CD4-positive, alpha-beta T cell treated with Interleukin-15 for 4 hours (primary cell): ENCODE data around the gene CLEC12A.
"Not testable (repeated sequence)": the region's sequence is repeated elsewhere in the genome, so short reads cannot be mapped to it uniquely, and the experiment has no call there.

Source experiments
- DNase-seq: peaks from one replicate; pipeline ENCODE4 v3.0.0-alpha.2; 2020; ENCODE audit warnings: low spot score

Gene CLEC12A

GRCh38 chr12:9969673-9970072 is 1.5 kb upstream of the CLEC12A start:
- no peak for DNase-seq

DNA sequence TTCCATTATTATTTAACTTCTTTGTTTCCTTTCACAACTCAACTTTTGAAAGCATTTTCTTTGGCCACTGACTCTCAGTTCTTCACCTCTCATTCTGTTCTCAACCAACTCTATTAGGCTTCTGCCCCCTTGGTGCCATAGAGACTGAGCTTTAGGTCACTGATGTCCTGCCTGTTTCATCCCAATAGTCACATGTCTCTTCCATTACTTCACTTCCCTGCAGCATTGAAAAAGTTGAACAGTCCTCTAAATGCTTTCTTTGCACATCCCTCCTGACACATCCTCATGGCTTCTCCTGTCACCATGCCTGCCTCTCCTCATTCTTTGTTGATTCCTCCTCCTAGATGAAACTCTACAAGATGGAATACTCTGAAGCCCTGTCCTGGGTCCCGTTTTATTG is 2.7 kb downstream of the CLEC12A start:
- no peak for DNase-seq

- not testable (repeated sequence) for DNase-seq
Measured at GRCh38 chr12:9974731-9975130, 3.5 kb downstream of the CLEC12A start.

- no peak for DNase-seq
Measured at GRCh38 chr12:9975614-9976013, 4.4 kb downstream of the CLEC12A start.

GRCh38 chr12:9976626-9977025 is 5.4 kb downstream of the CLEC12A start:
- DNase-seq: not testable (repeated sequence)

DNA sequence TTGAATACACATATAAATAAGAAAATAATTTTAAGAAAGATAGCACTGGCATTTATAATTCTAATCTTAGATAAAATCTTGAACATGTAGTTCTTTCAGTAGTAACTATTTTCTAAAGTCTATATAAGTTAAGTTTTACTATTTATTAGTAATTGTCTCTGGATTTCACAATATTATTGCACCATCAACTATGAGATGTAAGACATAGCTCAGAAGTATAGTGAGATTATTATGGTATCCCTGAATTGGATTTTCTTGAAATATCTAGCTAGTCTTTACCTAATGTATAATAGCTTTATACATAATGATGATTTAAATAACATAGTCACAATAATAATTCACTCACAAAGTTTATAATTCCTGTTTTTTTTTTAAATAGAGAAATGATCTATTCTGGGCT is 6.7 kb downstream of the CLEC12A start:
- no peak for DNase-seq

DNA sequence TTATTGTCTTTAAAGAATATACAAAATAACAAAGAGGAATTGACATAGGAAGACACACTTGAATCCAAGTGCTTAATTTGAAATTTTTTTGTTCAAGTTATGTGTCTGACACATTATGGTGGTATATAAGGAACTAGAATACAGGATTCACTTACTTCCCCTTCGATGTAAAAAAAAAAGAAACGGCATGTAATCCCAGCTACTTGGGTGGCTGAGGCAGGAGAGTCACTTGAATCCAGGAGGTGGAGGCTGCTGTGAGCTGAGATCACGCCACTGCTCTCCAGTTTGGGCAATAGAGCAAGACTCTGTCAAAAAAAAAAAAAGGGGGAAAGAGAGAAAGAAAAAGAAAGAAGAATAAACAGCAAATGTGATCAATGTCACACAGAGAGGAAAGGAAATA is 8.9 kb downstream of the CLEC12A start:
- no peak for DNase-seq

DNA sequence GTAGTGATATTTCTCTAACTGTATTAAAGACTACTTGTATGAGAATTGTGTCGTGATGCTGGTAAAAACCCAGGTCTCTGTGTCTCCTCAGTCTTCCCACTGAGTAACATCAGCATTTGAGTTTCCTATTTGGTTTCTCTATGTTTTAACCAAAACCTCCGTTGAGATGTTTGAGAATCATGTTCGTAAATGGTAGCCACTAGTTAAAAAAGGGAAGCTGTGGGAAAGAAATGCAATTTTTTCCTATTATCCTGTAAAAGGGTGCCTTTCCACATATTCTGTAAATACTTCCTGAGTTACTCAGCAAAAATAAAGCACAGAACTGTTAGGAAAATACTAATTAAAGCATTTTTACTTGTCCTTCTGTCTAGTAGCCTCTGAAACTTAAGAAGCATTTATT is 20.7 kb downstream of the CLEC12A start:
- no peak for DNase-seq

- DNase-seq: no peak
Measured at GRCh38 chr12:9992296-9992695, 21.1 kb downstream of the CLEC12A start.

DNA sequence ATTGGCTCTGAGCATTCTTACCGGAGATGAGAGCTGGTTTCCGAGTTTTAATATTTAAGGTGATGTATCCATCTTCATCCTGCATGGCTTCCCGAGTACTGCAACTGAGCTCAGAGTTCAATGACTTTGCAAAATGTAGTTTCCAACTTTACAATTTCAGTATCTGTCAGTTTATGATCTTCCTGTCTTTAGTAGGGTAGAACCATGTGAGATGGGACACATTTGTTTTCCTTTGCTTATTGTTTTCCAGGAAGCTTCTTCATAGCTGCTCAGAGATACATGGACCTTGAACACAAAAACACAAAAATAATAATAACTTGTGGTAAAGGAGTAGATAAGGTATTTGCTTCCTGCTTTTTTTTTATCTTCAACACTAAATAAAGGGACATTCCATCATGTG is 27.8 kb downstream of the CLEC12A start, which contains the start of gene CLEC1B:
Gene CLEC1B (minus strand): TSS at position 106 of the 400 bp plus-strand sequence. CDS start 21 bp downstream, at position 85.
- DNase-seq: no peak

GRCh38 chr12:10001171-10001776 is 30.1 kb downstream of the CLEC12A start:
- DNase-seq: no peak

- DNase-seq: no peak
Measured at GRCh38 chr12:10012630-10013330, 41.6 kb downstream of the CLEC12A start.

DNA sequence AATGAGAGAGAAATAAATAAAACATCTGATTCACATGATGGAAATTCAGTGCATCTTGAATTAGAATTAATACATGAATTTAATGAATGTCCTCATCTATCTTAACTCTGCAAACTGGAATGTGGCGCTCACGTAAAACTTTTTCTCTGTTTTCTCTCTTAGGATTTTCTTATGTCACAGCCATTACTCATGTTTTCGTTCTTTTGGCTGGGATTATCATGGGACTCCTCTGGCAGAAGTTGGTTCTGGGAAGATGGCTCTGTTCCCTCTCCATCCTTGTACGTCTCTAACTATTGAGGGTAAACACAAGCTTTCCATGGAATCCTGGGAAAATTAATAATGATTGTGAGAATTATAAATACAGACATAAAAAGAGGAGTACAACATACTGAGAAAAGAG is 44.2 kb downstream of the CLEC12A start:
- no peak for DNase-seq

- DNase-seq: no peak
Measured at GRCh38 chr12:10016881-10017280, 45.7 kb downstream of the CLEC12A start.

DNA sequence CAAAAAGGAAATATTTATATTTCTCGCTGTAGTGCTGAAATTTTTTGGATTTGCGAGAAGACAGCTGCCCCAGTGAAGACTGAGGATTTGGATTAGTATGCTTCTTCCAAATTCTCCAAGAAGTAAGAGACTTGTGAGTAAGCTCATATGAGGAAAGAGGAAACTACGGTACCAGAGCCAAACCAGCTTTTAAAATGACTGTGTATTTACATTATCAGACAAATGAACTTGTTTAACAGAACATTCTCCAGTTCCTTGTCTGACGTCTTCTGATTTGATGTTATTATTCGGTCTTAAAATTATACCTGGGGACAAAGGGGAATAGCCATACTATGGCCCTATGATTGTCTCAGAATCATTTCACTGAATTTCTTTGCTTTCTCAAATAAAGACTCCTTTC is 47.2 kb downstream of the CLEC12A start:
- no peak for DNase-seq

DNA sequence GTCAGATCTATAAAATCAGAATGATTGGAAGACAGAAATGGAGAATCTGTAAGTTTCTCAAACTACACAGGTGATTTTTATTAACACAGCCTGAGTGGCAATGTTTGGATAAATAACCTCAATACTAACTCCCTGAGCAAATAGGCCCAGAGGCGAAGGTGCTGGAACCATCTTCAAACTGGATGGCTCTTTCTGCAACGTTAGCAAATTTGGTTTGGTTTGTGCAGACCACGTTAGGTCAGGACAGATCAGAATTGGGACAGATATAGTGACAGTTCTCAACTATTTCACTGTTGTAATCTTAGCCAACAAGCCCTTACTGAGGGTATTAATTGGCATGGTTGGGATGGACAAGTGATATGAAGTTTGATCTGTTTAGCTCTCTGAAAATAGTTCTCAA is 50.1 kb downstream of the CLEC12A start:
- no peak for DNase-seq

- no peak for DNase-seq
Measured at GRCh38 chr12:10025236-10025635, 54.0 kb downstream of the CLEC12A start.

DNA sequence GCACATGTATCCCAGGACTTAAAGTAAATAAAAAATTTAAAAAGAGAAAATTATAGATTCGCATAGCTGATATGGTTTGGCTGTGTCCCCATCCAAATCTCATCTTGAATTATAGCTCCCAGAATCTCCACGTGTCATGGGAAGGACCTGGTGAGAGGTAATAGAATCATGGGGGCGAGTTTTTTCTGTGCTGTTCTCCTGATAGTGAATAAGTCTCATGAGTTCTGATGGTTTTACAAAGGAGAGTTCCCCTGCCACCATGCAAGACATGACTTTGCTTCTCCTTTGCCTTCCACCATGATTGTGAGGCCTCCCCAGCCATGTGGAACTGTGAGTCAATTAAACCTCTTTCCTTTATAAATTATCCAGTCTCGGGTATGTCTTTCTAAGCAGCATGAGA is 55.5 kb downstream of the CLEC12A start:
- DNase-seq: not testable (repeated sequence)

DNA sequence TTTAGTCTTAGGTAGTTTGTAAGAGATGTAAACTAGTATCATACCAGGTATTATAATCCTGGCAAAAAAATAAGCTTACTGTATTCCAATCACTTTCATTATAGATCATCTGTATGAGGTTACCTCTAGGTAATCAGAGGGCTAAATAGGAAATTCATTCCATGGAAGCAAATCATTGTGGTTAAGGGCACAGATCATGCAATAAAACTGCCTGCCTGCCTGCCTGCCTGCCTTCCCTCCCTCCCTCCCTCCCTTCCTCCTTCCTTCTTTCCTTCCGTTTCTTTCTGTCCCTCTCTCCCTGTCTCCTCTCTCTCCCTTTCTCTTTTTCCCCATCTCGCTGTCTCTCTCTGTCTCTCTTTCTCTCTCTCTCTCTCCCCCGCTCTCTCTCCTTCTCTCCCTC is 56.1 kb downstream of the CLEC12A start:
- no peak for DNase-seq

- DNase-seq: no peak
Measured at GRCh38 chr12:10027721-10028120, 56.5 kb downstream of the CLEC12A start.

GRCh38 chr12:10030446-10030845 is 59.2 kb downstream of the CLEC12A start, which contains the start of gene CLEC9A:
Gene CLEC9A, plus strand, starts transcription at chr12:10030682. Its CDS starts 22,006 bp downstream, at chr12:10052688.
- DNase-seq: no peak

DNA sequence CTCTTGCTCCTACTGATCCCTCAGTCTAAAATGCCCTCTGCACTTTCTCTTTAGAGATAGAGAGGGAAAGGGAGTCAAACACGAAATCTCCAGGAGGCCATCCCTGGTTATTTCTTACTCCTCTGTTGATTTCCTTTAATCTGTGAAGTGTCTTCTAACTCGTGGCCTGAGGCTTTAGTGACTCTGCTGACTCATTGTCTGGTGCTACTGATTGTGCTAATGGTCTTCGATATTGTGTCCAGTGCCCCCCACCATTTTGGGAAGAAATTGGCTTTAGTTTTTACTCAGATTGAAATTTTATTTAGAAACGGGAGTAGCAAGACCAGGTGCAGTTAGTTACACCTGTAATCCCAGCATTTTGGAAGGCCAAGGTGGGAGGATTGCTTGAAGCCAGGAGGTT is 60.1 kb downstream of the CLEC12A start:
- DNase-seq: no peak

- DNase-seq: no peak
Measured at GRCh38 chr12:10031771-10032175, 60.6 kb downstream of the CLEC12A start.
